ENCODE results near the gene GNB1L.
"Not testable (repeated sequence)": the region's sequence is repeated elsewhere in the genome, so short reads cannot be mapped to it uniquely, and the experiment has no call there.

GNB1L gene

DNA sequence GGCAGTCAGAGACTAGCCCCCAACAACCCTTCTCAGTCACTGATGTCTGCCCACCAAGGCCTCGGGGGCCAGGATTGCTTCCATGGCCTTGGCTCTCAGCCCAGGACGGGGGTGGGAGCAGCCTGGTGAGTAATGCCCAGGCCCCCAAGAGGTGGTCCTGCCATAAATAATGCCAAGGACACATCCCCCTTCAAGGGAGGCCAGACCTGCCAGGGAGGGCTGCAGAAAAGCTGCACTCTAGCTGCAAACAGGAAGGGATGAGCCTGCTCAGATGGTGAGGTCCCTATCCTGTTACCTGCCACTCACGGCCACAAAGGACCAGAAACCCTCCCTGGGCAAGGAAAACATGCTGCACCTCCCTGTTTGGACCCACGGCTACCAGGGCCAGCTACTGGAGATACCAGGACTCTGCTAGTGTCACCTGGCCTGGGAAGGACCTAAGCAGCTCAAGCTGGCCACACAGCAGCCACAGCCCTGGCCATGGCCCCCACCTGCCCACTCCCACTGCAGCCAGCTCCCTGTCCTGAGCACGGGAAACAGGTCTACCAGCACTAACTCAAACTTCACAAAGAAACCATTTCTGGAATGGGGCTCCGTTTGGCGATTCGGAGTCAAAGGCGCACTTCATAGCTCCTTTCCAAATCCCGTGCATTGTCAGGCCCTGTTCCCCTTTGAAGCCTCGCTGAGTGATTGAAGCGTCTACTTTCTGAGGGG is 12.1 kb downstream of the GNB1L start:
- DNase-seq, result no peak

DNA sequence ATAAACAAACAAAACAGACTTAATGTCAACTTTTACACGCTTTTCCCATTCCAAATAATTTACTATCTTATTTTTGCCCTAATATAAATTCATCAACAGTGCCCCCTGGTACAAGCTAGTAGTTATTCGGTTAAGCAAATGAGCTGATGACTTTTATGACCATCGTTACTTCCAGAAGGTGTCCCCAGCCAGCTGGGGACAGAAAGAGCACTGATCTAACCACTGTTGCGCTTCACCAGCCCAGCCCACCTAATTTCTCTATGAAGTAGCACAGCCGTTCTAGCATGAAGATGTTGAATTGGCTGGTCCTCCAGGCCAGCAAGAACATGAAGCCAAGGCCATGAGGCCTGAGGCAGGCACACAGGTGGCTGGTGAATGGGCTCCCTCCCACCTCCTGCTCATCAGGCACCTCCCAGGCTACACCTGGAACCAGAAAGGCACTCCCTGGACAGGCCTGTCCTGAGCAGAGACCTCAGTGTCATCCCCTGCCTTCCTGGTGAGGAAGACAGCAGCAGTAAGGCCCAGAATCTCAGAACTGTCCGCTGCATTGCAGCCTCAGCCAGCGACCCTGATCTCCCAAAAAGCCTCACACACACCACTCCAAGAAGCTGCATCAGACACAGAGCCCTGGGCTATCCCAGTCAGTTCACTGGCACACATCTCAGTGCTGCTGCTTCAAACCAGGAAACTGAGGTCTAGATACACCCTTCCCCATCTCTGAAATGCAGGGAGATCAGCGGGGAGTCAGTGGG is 12.9 kb downstream of the GNB1L start:
- DNase-seq, result no peak

DNA sequence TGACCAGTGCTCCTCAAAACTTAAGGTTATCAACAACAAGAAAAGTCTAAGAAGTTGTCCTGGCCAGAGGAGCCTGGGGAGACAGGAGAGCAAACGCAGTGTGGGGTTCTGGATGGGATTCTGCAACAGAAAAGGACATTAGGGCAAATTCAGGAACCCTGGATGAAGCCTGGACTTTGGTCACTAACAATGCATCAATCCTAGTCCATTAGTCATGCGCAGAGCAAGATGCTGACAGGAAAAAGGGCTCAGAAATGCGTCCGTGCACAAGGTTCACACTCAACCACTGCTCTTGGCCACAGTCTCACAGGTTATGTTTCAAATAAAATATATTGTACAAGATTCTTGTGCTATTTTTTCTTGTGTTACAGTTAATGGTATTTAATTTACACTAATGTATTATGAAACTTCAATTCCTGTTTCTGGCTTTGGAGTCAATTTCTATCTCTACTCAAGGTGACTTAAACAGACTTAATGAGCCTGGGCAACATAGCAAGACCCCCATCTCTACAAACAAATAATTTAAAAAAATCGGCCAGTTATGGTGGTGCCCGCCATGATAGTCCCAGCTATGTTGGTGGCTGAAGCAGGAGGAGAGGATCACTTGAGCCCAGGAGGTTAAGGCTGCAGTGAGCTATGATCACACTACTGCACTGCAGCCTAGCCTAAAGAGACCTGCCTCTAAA is 13.6 kb downstream of the GNB1L start:
- DNase-seq, result no peak

DNA sequence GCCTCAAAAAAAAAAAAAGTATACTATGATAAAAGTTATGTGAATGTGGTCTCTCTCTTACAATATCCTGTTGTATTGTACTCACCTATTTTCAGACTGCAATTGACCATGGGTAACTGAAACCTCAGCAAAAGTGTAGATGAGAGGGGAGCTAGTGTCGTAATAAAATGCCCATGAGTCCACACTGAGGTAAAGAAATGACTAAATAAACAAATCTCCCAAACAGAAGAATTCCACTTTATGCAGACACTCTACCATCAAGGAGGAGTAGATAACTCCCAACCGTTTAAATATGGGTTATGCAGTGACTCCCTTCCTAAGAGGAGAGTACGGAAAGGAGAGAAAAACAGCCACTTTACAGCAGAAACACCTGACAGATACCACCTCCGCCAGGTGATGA is 14.6 kb downstream of the GNB1L start:
- DNase-seq, result no peak

DNA sequence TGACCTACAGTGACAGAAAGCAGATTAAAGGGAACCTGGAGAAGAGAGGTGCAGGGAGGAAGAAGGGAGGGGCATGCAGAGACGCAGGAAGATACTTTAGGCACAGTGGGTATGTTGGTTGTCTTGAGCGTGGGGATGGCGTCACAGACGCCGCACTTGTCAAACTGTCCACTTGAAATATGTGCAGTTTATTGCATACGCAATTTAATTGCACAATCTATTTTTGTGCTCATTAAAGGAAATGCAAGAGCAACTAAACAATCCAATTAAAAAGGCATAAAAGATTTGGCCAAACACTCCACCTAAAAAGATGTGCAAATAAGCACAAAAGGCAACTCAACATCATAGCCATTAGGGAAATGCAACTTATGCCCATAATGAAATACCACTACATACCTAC is 16.8 kb downstream of the GNB1L start:
- DNase-seq, result no peak

DNA sequence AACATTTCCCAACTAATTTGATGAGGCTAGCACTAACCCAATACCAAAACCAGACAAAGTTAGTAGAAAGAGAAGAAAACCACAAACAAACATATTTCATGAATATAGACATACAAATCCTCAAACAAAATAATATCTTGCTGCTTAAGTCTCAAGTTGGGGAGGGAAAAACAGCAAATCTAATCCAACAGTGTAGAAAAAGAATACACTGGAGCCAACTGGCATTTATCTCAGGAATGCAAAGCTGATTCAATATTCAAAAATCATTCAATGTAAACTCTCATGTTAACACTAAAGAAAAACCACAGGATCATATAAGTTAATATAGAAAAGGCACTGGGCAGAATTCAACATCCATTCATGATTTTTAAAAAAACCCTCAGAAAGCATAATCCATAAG is 18.2 kb downstream of the GNB1L start:
- no peak for DNase-seq

DNA sequence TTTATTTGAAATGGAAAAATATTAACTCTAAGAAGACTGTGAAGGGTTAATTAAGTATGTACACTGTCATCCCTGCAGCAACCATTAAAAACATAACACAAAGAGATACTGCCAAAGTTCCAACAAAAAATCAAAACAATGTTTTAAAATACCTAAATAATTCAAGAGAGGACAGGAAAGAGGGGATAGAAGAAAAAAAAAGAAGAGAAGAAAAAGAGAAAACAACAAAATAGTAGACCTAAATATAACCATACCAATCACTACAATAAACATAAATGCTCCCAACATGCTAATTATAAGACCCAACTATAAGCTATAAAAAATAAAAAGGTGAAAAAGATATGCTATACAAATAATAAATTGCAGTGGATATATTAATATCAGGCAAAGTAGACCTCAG is 20.1 kb downstream of the GNB1L start:
- no peak for DNase-seq

DNA sequence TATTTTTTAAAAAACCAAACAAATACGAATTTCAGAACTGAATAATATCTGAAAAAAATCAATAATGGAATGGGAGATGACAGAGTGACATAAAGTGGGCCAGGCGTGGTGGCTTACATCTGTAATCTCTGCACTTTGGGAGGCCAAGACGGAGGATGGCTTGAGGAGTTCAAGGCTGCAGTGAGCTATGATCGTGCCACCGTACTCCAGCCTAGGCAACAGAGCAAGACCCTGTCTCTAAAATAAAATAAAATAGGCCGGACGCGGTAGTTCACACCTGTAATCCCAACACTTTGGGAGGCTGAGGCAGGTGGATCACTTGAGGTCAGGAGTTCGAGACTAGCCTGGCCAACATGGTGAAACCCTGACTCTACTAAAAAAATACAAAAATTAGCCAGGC is 21.3 kb downstream of the GNB1L start:
- not testable (repeated sequence) for DNase-seq

DNA sequence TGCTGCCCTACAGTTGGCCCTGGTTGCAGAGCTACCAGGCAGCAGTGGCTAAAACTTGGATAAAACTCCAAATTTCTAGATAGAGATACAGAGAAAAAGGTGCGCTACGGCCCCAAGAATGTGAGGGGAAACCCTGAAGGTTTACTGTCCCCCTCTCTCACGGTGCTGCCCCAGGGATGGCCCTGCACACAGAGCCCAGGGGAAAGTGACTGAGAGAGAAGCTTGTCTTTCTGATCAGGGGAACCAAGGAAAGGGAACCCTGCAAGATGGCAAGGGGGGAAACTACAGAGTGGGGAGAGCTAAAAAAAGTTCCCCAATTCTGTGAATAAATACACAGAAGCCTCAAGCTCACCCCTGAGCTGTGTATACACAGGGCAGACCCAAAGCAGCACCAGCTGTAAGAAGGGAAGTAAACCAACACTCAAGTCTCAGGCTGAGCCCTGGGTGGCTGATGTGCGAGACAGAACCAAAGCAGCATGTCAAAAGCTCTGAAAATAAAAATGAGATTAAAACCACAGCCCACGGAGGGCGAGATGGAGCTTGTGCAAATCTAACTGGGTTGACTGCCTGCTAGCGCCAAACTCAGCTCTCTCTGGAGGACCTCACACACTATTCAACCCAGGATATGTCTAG is 22.1 kb downstream of the GNB1L start:
- no peak for DNase-seq

DNA sequence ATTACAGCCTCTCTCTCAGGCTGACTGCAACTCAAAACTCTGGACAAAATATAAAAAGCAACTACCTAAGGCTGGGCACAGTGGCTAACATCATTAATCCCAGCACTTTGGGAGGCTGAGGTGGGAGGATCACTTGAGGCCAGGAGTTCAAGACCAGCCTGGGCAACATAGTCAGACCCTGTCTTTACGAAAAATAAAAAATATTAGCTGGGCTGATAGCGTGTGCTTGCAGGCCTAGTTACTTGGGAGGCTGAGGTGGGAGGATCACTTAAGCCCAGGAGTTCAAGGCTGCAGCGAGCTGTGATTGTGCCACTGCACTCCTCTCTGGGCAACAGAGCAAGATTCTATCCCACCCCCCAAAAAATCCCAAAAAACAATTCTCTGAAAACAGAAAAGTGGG is 22.7 kb downstream of the GNB1L start:
- DNase-seq, result not testable (repeated sequence)

DNA sequence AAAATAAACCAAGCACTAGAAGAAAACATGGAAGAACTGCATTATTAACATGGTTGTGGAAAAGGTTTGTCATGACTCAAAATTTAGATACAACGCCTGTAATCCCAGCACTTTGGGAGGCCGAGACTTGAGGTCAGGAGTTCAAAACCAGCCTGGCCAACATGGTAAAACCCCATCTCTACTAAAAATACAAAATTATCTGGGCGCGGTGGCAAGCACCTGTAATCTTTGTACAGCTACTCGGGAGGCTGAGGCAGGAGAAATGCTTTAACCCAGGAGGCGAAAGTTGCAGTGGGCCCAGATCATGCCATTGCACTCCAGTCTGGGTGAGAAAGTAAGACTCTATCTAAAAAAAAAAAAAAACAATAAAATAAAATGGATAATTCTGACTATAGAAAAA is 23.7 kb downstream of the GNB1L start:
- DNase-seq, result no peak

DNA sequence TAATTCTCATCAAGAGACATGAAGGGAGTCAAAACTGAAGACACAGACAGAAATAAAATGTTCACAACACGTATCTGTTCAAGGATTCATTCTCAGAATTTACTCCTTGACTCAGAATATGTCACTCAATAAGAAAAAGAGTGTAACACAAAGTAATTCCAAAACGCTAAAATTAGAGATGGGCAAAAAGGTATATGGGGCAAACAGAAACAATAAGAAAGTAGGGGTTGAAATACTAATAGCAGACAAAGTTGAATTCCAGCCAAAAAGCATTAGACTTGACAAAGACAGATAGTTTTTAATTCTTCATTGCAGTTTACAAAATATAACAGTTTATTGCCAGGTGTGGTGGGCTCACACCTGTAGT is 26.7 kb downstream of the GNB1L start:
- no peak for DNase-seq

DNA sequence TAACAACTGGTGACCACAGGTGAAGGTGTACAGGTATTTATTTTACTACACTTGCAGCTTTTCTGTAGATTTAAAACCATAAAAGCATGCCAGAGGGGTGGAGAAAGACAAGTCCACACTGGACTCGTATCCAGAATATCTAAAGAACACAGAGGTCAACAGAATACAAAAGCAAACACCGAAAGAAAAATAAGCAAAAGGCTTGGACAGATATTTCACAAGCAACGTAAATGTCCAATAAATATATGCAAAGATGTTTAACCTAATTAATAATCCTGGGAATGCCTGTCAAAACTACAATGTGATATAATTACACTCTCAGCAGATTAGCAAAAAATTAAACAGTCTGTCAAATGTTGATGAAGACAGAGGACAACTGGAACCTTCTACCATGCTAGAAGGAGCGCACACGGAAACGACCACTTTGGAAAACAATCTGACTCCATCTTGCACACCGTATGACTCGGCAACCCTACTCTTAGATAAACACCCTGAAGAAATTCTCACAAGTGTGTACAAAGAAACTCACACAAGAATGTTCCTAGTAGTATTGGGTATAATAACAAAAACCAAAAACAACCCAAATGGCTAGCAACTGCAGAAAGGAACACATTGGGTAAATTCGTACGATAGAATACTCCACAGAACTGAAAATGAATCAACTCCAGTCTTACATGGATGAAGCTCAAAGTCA is 27.2 kb downstream of the GNB1L start:
- DNase-seq, result no peak

DNA sequence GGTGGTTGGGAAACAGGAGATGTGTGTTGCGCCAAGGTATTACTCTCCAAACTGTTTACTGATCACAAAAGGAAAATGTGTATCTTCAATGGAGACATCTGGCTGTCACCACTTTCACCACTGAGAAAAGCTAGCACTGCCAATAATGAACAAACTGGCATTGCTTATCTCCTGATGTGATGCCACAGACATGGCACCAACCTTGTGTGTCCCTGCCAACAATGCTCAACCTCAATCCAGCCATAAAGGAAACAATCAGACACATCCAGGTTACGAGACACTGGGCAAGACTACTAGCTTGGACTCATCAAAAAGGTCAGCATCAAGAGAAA is 28.1 kb downstream of the GNB1L start:
- no peak for DNase-seq

DNA sequence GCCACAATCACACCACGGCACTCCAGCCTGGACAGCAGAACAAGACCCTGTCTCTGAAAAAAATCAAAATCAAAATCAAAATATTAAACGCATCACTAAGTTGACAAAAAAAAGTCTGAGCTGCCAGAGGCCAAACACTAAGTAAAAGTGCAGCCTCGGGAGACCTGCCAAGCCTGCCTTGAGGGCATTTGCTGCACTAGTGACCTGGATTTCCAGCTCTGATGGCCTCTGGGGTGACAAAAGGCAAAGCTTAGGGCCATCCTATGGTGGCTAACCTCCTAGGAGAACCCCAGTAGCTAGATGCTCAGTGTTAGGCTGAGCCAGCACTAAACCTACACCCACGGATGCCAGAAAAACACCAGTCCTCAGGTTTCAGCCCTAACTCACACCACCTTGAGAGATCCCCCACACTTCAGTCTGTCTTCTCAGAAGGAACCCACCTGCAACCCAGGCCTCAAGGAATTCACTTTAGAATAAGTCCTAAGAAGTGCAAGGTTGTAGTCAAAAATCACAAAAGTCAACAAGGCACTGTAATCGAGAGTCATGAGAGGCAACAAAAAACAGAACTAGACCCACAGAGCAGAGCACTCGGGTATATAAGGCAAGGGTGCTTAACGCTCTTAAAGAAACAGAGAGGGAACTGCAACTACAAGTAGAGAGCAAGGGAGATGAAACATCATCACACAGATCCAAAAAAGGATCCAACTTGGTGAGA is 28.6 kb downstream of the GNB1L start:
- DNase-seq, result no peak

DNA sequence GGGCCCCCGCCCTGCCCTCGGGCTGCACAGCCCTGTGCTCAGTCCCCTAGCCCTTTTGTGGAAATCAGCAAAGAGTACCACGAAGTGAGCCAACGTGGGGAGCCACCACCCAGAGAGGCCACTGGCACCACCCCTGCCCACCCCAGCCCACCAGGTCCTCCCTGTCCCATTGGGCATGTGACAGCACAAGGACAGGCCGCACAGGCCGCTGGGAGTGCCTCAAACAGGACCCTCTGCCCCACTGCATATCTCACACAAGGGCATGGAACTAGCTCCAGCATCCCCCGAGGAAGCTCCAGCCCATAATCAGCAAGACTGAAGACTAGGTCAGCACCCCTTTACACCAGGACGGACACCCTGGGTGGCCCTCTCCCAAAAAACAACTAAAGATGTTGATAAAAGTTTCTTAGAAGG is 29.7 kb downstream of the GNB1L start:
- DNase-seq, result no peak

DNA sequence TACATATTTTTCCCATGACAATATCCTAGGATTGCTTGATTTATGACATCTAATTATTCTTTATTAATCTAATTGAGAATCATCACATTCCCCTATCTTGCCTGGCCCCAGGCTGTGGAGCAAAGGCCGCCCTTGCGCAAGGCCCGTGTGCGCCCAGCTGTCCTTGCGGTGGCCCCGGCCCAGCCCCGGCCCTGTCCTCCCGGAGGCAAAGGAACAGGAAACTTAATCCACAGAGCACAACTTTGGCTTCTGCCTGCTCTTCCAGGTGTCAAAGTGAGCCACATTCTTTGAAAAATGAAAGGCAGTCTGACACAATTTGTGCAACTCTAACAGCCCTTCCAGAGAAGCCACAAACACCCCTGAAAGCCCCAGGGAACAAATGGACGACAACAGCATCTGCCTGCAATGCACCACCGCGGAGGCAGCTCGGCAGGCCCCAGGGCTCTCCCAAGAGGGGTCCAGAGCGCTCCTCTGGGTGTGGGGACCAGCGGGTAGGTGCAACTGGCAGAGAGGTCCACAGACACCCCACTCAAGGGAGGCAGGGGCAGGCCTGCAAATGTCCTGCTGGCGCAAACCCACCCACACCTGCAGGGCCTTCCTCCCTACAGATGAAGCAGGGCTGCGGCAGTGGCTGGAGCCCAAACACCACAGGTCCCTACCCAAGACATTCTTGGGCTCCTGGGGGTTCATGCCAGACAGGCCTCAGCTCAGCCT is 30.3 kb downstream of the GNB1L start:
- no peak for DNase-seq

DNA sequence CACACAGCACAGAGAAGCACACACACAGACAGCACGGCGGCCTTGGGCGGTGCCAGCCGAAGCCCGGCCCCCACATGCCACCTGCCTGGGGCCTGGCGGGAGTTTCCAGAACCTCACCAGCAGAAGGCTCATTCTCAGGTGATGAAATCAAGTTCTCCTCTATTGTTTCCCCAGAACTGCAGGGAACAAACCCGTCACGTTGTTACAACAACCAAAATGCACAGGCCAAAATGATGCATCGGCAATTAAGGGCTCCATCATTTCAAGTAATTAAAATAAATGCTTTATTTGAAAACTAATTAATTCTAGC is 30.8 kb downstream of the GNB1L start:
- no peak for DNase-seq

DNA sequence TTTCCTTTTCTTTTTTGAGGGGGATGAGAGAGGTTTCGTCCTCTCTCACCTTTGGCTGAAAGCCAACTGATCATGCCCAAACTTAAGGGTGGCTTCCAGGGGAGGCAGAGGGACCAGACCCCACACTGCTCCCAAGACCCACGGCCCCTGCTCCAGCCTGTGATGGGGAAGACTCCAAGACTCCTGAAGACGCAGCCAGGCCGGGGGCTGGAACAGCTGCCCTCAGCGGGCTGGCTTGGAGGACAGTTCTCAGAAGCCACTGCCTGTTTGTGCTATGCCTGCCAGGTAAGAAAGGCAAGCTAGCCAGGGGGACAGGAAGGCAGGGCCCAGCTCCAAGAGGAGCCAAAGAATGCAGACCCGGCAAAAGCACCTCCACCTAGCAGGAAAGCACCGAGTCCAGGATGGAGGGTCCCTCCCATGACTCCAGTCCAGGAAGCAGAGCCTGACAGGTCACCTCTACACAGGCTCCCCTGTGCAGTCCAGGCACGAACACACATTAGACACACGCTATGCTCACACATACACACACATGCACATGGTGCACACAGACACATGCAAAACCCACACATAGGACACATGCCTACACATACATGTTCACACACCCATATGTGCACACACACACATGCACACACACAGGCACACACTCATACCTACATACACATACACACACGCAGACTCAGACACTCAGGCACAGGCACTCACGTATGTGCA is 31.3 kb downstream of the GNB1L start:
- no peak for DNase-seq

DNA sequence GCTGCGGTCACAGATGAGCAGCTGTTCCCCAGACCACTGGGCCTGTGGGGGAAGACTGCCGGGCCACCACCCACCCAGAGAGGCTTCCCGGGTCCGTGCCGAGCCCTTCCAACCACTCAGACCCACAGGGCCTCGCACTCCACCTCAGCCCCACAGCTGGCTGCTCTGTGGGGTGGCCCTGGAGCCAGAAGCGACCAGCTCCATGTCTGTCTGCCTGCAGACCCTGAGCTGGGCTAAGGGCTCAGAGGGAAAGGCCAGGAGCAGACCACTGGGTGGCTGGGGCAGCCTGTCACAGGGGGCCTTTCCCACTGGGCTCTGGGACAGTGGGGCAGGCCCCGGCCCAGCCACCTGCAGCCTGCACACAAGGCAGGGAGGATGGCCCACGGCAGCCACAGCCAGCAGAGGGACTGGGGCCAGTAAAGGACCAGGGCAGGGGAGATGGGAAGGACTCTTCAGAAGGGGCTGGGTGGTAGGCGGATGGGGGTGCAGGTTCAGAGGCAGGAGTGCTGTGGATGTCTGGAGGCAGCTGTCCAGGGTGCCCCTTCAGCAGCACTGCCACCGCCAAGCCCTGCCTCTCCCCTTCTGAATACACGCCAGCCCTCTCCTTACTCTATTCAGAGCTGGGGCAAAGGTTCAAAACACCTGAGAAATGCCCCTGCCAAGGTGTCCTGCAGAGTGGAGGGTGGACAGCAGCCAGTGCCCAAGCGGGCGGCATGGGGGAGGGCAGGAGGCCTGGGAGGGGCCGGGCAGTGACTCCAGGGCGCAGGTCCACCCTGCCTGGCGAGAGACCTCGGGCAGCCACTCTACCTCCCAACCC is 32.2 kb downstream of the GNB1L start:
- DNase-seq, result no peak

All from NCI-H2029 (cell line).